DOHH2 (cell line): ENCODE measurements around the gene TRO.

ENCODE experiments used
- H3F3A ChIP-seq: fragments of 200-600 bp; sonication (generic), shearing (Covaris generic); 2 replicates; pipeline ENCODE4 v1.6.0; 2016; ENCODE audit warnings: antibody characterized with exemption, mild to moderate bottlenecking; ENCODE audit not compliant: control insufficient read depth, insufficient read depth
- H3K27ac ChIP-seq: fragments of 200-600 bp; sonication (generic); 2 replicates; pipeline ENCODE4 v1.5.1; 2014; ENCODE audit warnings: low read depth, mild to moderate bottlenecking, low read length, moderate library complexity
- H3K27me3 ChIP-seq: fragments of 200-600 bp; sonication (generic); 2 replicates; pipeline ENCODE4 v1.6.1; 2014; ENCODE audit warnings: mild to moderate bottlenecking, low read length, mixed read lengths; ENCODE audit not compliant: control insufficient read depth
- H3K36me3 ChIP-seq: fragments of 200-600 bp; sonication (generic); 2 replicates; pipeline ENCODE4 v1.6.1; 2014; ENCODE audit warnings: mild to moderate bottlenecking, low read length, moderate library complexity, mixed read lengths; ENCODE audit not compliant: control insufficient read depth
- H3K4me1 ChIP-seq: fragments of 200-600 bp; sonication (generic); 2 replicates; pipeline ENCODE4 v1.6.1; 2014; ENCODE audit warnings: mild to moderate bottlenecking, low read length, mixed read lengths; ENCODE audit not compliant: control insufficient read depth
- H3K4me2 ChIP-seq: fragments of 200-600 bp; sonication (generic); 2 replicates; pipeline ENCODE4 v1.6.0; 2014; ENCODE audit warnings: mild to moderate bottlenecking, low read length, moderate library complexity
- H3K4me3 ChIP-seq: fragments of 200-600 bp; sonication (generic); 2 replicates; pipeline ENCODE4 v1.5.1; 2014; ENCODE audit warnings: mild to moderate bottlenecking, low read length, mixed read lengths
- H3K79me2 ChIP-seq: fragments of 200-600 bp; sonication (generic); 2 replicates; pipeline ENCODE4 v1.6.1; 2014; ENCODE audit warnings: mild to moderate bottlenecking, low read length, mixed read lengths; ENCODE audit not compliant: control insufficient read depth
- H3K9me2 ChIP-seq: fragments of 200-600 bp; sonication (generic); replicated peaks from 2 replicates; pipeline ENCODE4 v1.6.1; 2014; ENCODE audit warnings: mild to moderate bottlenecking, low read length, mixed read lengths; ENCODE audit not compliant: control insufficient read depth
- H3K9me3 ChIP-seq: fragments of 200-600 bp; sonication (generic); 2 replicates; pipeline ENCODE4 v1.6.1; 2014; ENCODE audit warnings: antibody characterized with exemption, low read length, mixed read lengths; ENCODE audit not compliant: control insufficient read depth, insufficient read depth
- H4K20me1 ChIP-seq: fragments of 200-600 bp; sonication (generic); 2 replicates; pipeline ENCODE4 v1.6.0; 2014; ENCODE audit warnings: low read depth, mild to moderate bottlenecking, antibody characterized with exemption, low read length, moderate library complexity; ENCODE audit not compliant: control insufficient read depth, insufficient read depth
- EZH2phosphoT487 ChIP-seq: fragments of 200-600 bp; sonication (generic); IDR thresholded peaks from 2 replicates; pipeline ENCODE4 v1.6.1; 2017; ENCODE audit warnings: borderline replicate concordance, mild to moderate bottlenecking, antibody characterized with exemption, low read length, moderate library complexity, mixed read lengths
- TF ChIP-seq, protein P1 (sequence below): fragments of 200-600 bp; sonication (generic); IDR thresholded peaks from one replicate; pipeline ENCODE4 v1.5.1; 2014; ENCODE audit warnings: antibody characterized with exemption, mild to moderate bottlenecking, low read depth, low read length; ENCODE audit not compliant: poor library complexity, severe bottlenecking

The TRO gene

DNA sequence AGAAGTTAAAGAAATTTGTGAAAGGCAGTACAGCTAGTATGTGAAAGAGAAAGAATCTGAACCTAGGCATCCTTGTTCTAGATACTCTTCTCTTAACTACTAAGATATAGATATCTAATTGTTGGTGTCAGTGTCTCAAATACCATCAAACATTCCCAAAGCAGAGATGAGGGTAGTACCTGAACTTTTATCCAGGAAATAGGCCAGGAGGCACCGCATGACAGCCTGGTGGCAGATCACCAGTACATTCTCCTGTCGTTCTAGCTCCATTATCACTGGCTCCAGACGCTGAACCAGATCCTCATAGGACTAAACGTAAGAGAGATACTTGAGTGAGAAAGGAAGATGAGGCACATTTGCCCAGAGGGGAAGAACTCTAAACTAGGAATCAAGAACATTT, 16.8 kb downstream of the TRO start:
- H3K27me3 ChIP-seq = no peaks in the 10 kb centered on the region

DNA sequence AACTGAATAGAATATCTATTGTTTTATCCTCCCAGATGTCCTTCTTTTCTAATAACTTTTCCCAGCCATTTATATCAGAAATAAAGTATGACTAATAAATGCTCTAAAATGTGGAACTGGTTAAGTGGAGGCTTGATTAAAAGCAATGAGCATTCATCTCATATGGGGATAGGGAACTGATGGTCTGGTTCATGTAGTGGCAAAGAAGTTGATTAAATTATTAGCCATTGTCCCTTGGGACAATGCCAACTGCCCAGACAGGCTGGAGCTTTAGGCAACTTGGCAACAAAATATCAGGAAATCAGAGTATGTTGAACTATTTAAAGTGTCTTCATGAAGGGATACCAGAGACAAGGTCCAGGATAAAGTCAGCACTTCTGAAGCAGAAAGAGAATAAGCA, 24.2 kb downstream of the TRO start:
- Histone ChIP-seq H3K9me3 (no peaks in the 10 kb centered on the region), H3K4me3 (no peak overlapping the region), H3K79me2 (no peaks in the 10 kb centered on the region), H3K36me3 (no peaks in the 10 kb centered on the region), H3F3A (no peaks in the 10 kb centered on the region), H3K4me2 (no peak overlapping the region), H4K20me1 (no peaks in the 10 kb centered on the region), H3K27ac (no peak overlapping the region), H3K4me1 (no peaks in the 10 kb centered on the region), H3K27me3 (no peaks in the 10 kb centered on the region), H3K9me2 (no peaks in the 10 kb centered on the region)
- TF ChIP-seq EZH2phosphoT487 = no peak
- TF ChIP-seq, protein P1, sequence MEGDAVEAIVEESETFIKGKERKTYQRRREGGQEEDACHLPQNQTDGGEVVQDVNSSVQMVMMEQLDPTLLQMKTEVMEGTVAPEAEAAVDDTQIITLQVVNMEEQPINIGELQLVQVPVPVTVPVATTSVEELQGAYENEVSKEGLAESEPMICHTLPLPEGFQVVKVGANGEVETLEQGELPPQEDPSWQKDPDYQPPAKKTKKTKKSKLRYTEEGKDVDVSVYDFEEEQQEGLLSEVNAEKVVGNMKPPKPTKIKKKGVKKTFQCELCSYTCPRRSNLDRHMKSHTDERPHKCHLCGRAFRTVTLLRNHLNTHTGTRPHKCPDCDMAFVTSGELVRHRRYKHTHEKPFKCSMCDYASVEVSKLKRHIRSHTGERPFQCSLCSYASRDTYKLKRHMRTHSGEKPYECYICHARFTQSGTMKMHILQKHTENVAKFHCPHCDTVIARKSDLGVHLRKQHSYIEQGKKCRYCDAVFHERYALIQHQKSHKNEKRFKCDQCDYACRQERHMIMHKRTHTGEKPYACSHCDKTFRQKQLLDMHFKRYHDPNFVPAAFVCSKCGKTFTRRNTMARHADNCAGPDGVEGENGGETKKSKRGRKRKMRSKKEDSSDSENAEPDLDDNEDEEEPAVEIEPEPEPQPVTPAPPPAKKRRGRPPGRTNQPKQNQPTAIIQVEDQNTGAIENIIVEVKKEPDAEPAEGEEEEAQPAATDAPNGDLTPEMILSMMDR = no peak

More for the DNA sequence above, 16.8 kb downstream of the TRO start:
- H3K9me2 ChIP-seq = no peaks in the 10 kb centered on the region
- H3K27ac ChIP-seq = no peak overlapping the region
- TF ChIP-seq, protein P1 = no peak
- no peak for TF ChIP-seq EZH2phosphoT487
- H3F3A ChIP-seq = no peaks in the 10 kb centered on the region
- no peak overlapping the region for H3K4me3 ChIP-seq
- no peaks in the 10 kb centered on the region for H3K79me2 ChIP-seq
- no peaks in the 10 kb centered on the region for H3K4me1 ChIP-seq
- H3K36me3 ChIP-seq = no peaks in the 10 kb centered on the region
- H4K20me1 ChIP-seq = no peaks in the 10 kb centered on the region
- H3K9me3 ChIP-seq = no peaks in the 10 kb centered on the region
- no peak overlapping the region for H3K4me2 ChIP-seq

DNA sequence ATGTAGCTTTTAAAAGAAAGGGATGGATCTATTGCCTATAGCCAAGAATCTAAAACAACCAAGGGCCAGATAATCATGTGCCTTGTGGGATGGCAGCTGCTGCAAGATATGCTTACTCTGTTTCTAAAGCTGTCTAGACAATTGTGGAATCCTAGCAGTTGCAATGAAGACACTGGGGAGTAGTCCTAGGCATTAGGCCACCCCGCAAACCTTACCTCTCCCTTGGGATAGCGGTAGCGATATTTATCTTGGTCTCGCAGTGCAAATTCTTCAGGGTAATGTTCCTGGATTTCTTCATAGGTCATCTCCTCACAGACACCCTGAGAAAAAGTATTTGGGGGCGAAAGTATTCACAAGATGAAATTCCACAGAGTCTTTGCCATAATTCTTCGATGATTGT, 24.6 kb downstream of the TRO start:
- H3K27me3 ChIP-seq = no peaks in the 10 kb centered on the region
- no peaks in the 10 kb centered on the region for H3K9me2 ChIP-seq
- no peak overlapping the region for H3K4me3 ChIP-seq
- no peaks in the 10 kb centered on the region for H3K4me1 ChIP-seq
- H3K79me2 ChIP-seq = no peaks in the 10 kb centered on the region
- no peaks in the 10 kb centered on the region for H4K20me1 ChIP-seq
- H3F3A ChIP-seq = no peaks in the 10 kb centered on the region
- no peaks in the 10 kb centered on the region for H3K36me3 ChIP-seq
- no peak overlapping the region for H3K4me2 ChIP-seq
- TF ChIP-seq, protein P1 = no peak
- TF ChIP-seq EZH2phosphoT487 = no peak
- H3K27ac ChIP-seq = no peak overlapping the region
- no peaks in the 10 kb centered on the region for H3K9me3 ChIP-seq
